Measurements from ENCODE around the gene VTI1A.

DNA sequence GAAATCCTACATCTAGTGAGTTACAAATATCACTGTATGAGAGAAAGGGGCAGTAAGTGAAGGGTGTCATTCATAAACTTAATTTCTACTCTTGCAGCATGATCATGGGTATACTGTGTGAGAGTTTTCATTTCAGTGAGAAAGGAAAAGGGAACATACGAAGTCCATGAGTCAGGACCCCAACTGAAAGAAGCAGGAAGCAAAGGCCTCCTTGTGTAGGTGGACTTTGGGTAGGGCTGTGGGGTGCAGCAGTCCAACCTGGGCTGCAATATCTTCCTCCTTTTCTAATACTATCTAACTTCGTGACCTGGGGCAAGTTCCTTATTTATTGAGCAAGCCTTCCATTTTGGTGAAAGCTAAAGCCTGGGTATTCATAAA is 254.9 kb downstream of the VTI1A start:
- TF ChIP-seq POLR2A (IDR thresholded peaks at IDR 0.05; ENCODE audit: low read depth, low read length) (no peak), FOS (IDR thresholded peaks at IDR 0.05; ENCODE audit: low read depth, low read length) (no peak), CEBPB (IDR thresholded peaks at IDR 0.05; ENCODE audit: low read depth, low read length) (no peak), MAZ (IDR thresholded peaks at IDR 0.05; ENCODE audit: borderline replicate concordance, low read depth, low read length) (no peak), RAD21 (IDR thresholded peaks at IDR 0.05; ENCODE audit: low read length) (no peak), MAFK (IDR thresholded peaks at IDR 0.05; ENCODE audit: low read depth, low read length) (no peak), NFE2L2 (IDR thresholded peaks at IDR 0.05; ENCODE audit: low read depth, low read length) (no peak), SMC3 (IDR thresholded peaks at IDR 0.05; ENCODE audit: low read depth, low read length) (no peak), CHD1 (IDR thresholded peaks at IDR 0.05; ENCODE audit: low read depth, low read length) (no peak), MXI1 (IDR thresholded peaks at IDR 0.05; ENCODE audit: borderline replicate concordance, low read depth, low read length) (no peak), RFX5 (IDR thresholded peaks at IDR 0.05; ENCODE audit: low read depth, low read length) (no peak)
- TF ChIP-seq, protein P1, sequence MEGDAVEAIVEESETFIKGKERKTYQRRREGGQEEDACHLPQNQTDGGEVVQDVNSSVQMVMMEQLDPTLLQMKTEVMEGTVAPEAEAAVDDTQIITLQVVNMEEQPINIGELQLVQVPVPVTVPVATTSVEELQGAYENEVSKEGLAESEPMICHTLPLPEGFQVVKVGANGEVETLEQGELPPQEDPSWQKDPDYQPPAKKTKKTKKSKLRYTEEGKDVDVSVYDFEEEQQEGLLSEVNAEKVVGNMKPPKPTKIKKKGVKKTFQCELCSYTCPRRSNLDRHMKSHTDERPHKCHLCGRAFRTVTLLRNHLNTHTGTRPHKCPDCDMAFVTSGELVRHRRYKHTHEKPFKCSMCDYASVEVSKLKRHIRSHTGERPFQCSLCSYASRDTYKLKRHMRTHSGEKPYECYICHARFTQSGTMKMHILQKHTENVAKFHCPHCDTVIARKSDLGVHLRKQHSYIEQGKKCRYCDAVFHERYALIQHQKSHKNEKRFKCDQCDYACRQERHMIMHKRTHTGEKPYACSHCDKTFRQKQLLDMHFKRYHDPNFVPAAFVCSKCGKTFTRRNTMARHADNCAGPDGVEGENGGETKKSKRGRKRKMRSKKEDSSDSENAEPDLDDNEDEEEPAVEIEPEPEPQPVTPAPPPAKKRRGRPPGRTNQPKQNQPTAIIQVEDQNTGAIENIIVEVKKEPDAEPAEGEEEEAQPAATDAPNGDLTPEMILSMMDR (conservative IDR thresholded peaks at IDR 0.05; ENCODE audit: low read depth, low read length) = no peak
- TF ChIP-seq, protein P2, sequence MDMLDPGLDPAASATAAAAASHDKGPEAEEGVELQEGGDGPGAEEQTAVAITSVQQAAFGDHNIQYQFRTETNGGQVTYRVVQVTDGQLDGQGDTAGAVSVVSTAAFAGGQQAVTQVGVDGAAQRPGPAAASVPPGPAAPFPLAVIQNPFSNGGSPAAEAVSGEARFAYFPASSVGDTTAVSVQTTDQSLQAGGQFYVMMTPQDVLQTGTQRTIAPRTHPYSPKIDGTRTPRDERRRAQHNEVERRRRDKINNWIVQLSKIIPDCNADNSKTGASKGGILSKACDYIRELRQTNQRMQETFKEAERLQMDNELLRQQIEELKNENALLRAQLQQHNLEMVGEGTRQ (IDR thresholded peaks at IDR 0.05; ENCODE audit: low read depth, low read length) = no peak
- TF ChIP-seq, protein P3, sequence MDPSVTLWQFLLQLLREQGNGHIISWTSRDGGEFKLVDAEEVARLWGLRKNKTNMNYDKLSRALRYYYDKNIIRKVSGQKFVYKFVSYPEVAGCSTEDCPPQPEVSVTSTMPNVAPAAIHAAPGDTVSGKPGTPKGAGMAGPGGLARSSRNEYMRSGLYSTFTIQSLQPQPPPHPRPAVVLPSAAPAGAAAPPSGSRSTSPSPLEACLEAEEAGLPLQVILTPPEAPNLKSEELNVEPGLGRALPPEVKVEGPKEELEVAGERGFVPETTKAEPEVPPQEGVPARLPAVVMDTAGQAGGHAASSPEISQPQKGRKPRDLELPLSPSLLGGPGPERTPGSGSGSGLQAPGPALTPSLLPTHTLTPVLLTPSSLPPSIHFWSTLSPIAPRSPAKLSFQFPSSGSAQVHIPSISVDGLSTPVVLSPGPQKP (IDR thresholded peaks at IDR 0.05; ENCODE audit: borderline replicate concordance, low read depth, low read length) = no peak

Measured in IMR-90 (cell line).